ENCODE measurements around the gene GPR52.

DNA sequence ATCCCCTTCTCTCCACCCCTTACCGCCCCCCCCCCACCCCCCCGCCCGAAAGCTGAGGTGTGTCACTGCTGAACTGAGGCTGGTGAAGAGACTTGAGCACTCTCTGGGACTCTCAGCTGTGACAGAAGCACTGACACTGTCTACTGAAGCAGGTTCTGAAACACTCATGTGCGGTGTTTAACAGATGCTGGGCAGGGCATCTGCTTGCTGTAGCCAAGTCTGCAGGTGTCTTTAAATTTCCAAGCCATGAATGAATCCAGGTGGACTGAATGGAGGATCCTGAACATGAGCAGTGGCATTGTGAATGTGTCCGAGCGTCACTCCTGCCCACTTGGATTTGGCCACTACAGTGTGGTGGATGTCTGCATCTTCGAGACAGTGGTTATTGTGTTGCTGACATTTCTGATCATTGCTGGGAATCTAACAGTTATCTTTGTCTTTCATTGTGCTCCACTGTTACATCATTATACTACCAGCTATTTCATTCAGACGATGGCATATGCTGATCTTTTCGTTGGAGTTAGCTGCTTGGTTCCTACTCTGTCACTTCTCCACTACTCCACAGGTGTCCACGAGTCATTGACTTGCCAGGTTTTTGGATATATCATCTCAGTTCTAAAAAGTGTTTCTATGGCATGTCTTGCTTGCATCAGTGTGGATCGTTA is at the start of gene GPR52:
- TF ChIP-seq, protein P1, sequence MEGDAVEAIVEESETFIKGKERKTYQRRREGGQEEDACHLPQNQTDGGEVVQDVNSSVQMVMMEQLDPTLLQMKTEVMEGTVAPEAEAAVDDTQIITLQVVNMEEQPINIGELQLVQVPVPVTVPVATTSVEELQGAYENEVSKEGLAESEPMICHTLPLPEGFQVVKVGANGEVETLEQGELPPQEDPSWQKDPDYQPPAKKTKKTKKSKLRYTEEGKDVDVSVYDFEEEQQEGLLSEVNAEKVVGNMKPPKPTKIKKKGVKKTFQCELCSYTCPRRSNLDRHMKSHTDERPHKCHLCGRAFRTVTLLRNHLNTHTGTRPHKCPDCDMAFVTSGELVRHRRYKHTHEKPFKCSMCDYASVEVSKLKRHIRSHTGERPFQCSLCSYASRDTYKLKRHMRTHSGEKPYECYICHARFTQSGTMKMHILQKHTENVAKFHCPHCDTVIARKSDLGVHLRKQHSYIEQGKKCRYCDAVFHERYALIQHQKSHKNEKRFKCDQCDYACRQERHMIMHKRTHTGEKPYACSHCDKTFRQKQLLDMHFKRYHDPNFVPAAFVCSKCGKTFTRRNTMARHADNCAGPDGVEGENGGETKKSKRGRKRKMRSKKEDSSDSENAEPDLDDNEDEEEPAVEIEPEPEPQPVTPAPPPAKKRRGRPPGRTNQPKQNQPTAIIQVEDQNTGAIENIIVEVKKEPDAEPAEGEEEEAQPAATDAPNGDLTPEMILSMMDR (IDR thresholded peaks at IDR 0.05) = no peak
- no peak for TF ChIP-seq POLR2A (IDR thresholded peaks at IDR 0.05)

Measured in heart left ventricle (tissue), 13 donors.